Endometrium (tissue), 2 donors: ENCODE data around the gene RET.

Source experiments
- FAIRE-seq: peaks from 2 replicates; lab custom pipeline; 2012; peaks lifted over from hg19 to GRCh38; lab: Jason Lieb, UNC
- donor health status: control.
- donor health status: control.

RET gene

DNA sequence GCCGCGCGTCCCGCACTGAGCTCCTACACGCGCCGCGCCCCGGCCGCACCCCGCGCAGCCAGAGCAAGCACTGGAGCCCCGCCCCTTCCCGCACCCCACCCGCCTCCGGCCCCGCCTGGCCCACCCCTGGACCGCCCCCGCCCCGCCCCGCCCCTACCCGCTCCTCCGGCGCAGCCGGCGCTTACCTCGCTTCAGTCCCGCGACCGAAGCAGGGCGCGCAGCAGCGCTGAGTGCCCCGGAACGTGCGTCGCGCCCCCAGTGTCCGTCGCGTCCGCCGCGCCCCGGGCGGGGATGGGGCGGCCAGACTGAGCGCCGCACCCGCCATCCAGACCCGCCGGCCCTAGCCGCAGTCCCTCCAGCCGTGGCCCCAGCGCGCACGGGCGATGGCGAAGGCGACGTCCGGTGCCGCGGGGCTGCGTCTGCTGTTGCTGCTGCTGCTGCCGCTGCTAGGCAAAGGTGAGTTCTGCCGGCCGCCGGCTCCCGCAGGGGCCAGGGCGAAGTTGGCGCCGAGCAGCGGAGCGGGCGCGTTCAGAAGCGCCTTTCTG lies at the start of gene RET:
TSS of gene RET (plus strand) at position 194 of the 545 bp plus-strand sequence. CDS start at position 384, 190 bp downstream.
- no peak for FAIRE-seq

DNA sequence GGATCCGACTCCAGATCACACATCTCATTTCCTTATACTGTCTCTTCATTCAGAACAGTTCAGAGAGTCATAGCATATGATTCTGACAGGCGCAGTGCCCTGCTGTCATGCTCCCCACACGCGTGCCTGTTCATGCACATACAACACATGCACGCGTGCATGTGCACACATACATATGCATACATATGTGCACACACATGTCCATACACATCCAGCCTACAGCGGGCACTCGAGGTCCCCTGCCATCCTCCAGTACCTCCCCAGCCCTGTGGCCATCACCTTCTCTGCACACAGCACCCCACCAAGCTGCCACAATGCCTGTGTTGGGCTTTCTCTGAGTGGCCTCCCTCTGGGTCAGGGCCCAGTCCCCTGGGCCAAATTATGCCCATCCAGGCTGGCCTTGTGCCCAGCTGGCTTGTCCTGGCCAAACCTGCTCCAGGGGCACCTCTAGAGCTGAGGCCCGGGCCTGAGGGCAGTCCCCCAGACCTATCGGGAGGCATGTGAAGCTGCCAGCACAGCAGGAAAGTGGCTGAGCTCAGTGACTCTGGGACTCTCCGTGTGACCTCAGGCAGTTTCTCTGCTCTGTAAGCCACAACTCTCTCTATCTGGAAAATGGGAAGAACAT lies 49.4 kb upstream of the RET start:
- FAIRE-seq, result no peak

DNA sequence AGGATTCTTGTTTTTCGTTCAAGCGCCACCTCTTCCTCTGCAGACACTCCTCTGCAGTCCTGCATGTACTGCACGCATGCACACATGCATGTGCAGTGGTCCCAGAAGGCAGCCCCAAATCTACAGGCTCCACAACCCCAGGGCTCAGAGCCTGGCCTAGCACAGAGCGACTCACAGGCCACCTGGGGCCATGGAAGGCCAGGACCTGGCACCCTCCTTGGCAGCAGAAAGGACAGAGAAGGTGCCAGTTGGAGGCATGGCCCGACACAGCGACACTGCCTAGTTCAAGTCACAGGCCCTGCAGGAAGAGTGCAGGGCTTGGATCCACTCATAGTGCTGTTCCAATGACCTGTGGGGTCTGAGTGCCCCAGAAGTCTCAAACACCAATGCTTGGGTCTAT lies 48.7 kb upstream of the RET start:
- no peak for FAIRE-seq

DNA sequence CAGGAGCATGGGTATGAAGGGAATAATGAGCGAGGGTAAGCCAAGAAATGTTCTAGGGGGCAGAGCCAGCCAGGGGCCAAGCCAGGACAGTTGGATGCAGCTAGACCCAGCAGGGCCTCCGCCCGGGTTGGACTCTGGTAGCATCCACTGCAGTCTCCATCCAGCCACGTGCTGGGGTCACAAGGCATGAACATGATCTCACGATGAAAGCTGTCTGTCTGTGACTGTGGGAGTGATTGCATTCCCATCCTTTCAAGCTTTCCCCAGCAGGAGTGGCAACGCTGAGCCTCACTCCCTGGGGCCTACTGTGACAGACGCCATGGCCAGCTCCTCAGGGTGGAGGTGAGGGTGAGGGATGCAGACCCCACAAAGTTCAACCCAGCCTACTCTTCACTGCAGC lies 47.8 kb upstream of the RET start:
- FAIRE-seq, result no peak

DNA sequence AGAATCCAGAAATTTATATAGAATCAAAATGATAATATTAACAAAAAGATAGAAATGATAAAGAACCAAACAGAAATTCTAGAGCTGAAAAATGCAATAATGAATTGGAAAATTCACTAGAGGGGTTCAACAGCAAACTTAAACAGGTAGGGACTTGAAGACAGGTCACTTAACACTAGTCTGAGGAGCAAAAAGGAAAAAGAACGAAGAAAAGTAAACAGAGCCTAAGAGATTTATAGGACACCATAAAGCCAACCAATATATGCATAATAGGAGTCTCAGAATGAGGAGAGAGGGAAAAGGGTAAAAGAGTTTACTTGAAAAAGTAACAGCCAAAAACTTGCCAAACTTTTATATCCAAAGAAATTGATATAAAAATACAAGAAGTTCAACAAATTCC lies 44.3 kb upstream of the RET start:
- FAIRE-seq, result no peak

DNA sequence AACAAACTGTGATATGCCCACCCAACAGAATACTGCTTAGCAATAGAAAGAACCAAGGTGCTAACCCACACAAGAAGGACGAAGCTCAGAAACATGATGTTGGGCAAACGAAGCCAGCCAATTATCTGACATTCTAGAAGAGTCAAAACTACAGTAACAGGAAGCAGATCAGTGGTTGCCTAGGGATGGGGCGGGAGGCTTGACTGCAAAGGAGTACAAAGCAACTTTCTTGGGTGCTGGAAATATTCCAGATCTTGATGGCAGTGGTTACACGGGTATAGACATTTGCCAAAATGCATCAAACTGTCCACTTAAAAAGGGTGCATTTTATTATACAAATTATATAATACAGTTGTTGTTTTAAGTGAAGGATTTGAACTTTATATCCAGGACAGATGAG lies 41.1 kb upstream of the RET start:
- FAIRE-seq, result no peak

DNA sequence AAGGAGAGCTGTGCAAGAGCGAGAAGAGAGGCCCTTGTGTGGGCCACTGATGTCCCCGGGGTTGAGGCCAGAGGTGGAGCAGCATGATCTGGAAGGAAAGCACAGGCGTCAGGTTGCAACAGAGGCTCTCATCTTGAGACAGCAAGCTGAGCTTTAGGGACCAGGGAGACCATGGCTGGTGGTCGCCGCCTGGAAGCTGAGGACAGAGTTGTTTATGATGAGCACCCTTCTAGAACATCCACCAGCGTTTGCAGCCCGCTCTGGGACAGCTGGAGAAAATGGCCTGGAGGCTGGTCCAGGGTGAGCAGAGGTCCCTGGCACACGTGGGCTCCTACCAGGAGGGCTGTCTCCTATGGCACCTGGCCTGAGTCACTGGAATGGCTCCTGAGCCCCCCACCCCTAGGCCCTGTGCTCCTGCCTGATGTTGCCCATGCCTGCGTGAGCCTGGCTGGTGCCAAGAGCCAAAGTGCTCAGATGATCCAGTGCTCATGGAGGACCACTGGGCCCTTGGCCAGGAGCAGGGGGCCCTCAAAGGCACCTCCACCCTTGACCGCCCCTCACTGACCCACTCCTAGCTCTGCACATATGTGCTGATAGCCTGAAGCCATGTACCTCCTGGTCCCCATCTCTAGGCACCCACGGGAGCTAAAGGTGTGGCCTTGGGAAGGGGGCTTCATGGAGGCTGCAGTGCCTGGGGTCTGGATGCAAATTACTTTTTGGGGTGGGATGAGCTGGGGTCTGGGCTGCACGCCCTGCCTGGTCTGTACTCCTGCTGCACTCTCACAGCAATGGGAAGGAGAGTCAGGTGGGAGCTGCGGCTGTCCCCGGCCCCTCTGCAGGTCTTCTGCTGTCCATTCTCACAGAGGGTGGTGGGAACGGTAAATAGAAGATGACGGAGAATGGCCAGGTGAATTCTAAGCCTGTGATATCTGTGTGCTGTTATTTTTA lies 40.1 kb upstream of the RET start:
- no peak for FAIRE-seq

DNA sequence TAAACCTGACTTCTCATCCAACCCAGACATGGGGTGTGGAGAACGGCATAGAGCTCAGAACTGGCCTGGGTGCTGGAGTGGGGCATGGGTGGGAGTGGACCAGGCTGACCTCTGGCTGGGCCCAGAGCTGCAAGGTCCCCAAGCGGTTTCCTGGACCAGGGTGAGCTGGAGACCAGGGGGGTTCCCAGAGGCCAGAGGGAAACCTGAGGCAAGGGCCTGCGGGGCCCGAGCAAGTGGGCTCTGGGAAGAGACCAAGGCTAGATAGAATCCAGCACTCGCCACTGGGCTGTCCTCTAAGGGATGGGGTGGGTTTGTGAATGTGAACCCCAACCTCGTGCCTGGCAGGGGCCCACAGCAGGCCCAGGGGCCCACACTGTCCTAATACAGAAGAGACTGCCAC lies 39.4 kb upstream of the RET start:
- FAIRE-seq, result no peak

DNA sequence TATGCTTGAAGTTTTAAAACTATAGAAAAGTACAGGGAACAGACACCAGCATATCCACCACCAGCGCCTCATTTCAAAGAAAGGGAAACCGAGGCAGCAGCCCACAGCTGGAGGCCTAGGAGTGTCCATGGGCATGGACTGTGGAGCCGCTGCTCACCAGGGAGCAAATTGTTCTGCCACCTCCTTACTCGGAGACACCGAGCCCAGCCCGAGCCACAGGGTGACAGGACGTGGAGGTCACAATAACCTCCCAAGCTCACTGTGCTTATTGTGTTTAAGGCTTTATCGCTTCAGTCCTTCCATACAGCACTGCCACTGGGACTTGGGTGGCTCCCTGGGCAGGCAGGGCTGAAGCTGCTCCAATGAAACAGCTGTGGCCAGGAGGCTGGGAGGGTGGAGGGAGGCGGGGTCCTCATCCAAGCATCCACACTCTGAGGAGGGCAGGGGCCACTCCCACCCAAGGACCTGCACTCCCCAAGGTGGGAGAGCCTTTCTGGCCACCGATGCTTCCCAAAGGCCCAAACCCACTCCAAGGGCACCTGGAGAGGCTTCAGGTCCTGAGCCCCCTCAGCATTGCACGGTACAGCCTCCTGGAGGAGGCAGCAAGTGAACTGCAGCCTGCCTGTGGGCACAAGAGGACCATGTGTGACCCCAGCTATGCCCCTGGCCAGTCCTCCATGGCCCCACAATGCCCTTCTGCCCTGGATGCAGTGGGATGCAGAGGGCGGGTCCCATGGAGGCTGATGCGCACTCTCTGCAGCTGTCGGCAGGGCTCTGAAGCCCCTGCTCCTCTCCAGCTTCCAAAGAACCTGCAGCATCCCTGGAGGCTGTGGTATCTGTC lies 38.7 kb upstream of the RET start:
- FAIRE-seq, result no peak

DNA sequence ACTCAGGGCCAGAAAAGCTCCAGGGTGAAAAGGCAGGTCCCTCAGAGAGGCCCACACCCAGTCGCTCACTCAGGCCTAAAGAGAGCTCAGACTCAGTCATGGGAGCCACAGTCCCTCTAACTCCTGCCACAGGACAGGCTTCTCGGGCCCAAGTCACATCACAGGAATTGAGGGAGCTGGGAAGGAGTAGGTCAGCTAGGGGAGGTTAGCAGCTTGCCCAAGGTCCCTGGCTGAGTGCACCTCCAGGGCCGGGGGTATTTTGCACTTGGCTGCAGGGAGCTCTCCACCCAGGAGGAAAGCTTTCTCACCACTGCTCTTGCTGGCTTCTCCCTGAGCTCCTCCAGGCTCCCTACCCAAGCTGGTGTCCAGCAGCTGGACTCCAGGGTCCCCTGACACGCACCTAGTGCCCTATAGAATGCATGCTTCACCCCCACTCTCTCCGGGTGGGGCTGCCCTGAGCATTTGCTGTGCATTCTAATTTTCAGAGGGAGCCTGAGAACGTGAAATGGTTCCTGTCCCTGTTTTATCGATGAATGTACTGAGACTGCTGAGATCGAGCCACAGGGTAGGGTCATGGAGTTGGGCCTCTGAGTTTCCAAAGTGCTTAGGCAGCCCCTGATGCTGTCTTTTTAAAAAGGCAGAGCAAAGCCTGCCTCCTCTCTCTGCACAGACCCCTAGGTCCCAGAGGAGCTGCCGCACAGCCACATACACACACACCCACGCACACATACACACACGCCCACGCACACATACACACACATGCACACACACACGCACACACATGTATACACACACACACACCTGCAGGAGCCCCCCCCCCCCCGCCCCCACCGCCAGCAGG lies 37.9 kb upstream of the RET start:
- no peak for FAIRE-seq

DNA sequence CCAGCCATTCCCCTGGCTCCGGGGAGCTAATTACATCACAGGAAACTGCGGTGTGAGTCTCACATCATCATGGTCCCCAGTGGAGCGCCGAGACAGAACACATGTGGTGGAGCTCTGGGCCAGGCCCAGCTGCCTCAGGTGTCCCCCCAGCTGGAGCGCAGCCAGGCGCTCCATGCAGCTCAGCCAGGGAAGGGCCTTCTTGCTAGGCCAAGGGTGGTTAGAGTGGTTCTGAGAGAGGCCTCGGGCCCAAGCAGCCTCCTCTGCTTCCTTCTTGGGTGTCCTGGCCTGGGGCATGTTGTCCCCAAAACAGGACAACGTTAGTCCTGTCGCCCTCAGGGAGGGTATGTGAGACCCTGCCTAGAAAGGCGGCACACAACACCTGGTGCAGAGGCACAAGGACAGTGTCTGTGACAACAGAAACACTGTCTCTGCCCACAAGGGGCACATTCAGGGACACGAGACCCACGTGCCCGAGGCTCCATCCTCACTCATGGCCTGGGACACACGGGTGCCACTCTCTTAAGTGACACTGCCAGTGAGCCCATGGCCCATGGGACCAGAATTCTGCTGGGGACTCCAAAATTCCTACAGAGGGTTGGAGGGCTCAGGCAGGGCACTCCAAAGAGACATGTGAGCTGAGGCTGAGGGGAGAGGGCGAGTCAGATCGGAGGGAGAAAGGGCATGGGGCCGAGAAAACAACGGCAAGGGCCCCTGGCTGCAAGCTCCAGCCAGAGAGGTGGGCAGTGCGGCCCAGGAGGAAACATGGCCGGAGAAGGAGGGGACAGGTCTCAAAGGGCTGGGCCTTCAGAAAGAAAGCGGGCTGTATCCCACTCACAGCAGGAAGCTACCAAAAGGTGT lies 37.0 kb upstream of the RET start:
- FAIRE-seq, result no peak

DNA sequence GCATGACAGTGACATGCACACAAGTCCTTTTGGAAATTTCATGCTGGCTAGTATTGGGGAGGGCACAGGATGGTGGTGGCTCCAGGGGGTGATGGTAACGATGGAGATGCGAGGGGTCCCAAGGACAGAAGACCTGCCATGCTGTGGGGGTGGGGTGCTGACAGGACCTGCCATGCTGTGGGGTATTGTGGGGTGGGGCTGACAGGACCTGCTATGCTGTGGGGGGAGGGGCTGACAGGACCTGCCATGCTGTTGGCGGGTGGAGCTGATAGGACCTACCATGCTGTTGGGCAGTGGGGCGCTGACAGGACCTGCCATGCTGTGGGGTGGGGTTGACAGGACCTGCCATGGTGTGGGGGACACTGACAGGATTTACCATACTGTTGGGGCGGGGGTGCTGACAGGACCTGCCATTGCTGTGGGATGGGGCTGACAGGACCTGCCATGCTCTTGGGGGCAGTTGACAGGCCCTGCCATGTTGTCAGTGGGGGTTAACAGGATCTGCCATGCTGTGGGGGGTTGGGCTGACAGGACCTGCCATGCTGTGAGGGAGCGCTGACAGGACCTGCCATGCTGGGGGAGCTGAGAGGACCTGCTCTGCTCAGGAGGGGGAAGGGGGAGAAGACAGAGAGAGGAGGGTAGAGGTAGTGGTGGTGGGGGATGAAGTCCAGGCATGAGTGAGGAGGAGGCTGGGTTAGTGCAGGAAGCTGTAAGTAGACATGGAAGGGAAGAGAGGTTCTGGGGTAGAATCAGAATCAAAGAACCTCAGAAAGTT lies 36.2 kb upstream of the RET start:
- FAIRE-seq, result no peak

DNA sequence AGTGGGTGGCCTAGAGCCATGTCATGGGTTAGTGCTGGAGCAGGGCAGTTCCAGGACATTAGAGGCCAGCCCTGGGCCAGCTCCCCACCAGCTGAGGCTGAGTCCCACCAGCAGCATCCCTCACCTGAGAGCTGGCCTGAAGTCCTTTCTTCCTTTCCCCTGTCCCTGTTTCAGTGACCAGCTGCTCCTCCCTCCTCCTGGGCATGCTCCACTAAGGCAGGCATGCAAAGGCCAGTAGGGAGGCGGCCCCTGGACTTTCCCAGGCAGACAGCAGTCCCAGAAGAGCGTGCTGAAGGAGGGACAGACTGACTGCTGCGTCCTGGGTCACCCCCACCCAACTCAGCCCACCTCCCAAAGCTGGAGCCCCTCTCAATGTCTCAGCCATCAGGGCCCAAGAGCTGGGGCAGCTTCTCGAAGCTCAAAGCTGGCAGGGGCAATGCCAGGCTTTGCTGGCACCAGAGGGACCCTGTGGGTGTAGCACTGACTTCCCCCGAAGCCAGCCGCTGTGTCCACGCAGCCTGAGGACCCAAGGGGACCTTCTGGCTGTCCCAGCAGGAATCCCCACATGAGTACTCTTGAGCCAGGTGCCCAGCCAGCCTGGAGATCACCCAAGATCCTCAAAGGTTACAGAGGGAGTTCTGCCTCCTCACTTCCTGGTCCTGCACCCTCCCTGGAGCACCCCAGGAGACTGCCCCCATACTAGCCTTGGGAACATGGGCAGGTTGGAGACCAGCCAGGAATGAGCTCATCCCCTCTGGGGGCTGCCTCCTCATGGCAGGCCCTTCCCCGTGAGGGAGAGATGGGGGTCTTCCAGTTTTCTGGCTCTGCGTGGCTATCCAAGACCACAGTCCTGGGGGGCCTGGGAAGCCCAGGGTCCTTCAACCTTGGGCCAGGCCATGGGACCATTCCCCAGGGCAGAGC lies 35.2 kb upstream of the RET start:
- FAIRE-seq, result no peak

DNA sequence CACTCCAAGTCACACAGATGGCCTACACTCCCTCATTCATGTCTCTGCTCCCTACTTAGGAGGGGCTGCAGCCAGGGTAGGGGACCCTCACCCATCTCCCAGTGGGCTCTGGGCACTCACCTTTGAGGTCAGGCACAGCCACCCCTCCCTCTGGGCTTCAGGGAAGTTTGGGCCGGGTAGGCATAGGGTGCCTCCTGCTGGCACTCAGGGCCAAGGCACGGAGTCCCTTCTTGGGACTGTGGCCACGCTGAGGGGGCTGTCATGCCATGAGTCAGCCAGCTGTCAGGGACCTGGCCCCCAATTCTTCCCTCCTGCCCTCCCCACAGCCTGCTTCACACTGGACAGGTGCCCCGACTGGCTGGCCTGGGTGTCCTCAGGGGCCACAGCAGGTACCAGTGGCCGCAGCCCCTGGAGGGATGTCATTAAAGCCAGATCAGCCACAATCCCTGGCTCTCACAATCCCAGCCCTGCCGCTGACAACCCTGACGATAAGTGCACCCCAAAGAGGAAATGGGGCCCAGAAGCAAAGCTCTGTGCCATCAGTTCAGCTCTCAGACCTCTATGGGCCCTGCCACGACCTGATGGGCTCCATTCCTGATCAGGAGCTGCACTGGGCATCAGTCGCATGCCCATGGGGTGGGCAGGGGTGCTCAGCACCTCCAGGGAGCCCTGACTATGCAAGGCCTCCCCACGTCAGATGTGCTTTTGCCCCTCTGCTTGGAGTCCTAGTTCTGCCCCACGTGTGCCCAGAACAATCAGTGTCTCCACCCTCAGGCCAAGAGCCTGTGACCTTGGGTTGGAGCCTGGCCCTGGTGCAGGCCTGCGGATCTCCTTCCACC lies 34.1 kb upstream of the RET start:
- FAIRE-seq, result no peak

DNA sequence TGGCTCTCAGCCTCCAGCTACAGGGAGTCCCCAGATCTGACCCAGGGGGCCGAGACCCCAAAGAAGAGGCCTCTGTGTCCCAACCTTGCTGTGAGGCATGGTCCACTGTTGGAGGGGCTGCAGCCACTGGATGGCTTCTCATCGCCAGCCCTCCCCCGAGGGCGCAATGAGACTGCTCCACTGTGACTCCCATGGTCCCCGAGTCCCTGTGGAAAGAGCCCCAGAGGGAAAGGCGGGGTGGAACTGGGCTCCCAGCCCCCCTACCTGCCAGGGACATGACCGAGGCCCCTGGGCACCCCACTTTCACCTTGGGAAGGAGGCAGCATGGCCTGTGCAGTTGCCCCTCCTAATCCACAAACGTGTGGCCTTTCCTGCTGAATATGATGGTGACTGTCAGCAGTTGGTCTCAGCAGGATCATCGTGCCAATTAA lies 33.5 kb upstream of the RET start:
- FAIRE-seq, result no peak

DNA sequence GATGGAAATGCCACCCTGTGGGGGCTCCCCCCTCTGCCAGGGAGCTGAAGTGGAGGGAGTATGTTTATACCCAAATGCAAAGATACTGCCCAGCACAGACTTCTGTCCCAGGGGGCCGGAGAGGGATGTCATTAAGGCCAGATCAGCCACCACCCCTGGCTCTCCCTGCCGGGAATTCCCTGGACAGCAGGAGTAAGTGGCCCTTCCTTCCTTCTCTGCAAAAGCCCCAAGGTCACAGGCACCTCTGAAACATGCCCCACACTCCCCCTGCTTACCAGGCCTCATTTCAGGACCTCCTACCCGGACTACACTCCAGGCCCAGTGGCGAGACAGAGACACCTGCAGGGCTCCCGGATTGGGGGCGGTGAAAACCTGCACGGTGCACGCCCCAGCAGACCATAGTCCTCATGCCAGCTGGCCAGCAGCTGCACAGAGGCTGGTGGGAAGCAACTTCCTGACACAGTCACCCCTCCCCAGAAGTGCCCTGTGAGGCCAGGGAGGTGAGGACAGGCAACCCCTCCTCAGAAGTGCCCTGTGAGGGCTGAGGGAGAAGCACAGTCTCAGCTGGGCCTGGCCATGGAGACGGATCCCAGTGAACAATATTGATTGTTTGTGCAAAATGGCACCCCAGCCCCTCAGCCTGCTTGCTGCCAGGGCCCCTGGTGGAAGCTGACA lies 33.0 kb upstream of the RET start:
- no peak for FAIRE-seq

DNA sequence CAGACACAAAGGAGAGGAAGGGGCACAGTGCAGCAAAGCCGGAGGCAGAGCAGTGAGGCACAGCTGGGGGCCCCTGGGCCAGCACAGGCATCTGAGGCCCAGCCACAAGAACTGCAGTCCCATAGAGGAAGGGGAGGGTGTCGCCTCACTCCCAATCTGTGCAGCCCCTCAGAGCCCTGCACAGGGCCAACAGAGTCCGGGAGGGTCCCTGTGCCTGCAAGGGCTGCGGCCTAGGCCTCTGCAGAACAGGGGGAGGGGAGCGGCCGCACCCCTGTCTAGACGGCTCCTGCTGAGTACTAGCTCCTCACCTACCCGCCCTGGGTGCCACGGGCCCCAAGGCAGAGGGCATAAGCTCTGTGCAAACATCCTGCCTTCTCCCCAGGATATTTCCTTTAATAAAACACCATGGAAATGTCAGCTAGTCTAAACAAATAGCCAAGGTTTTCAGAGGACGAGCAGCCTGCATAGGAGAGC lies 32.4 kb upstream of the RET start:
- no peak for FAIRE-seq
